Loucy (cell line): ENCODE data around the gene CASZ1.

Experiments used
- CTCF ChIP-seq: fragments of 200-600 bp; sonication (generic); conservative IDR thresholded peaks from 2 replicates; pipeline ENCODE4 v1.5.1; 2014; ENCODE audit warnings: mild to moderate bottlenecking, antibody characterized with exemption, low read length
- EZH2phosphoT487 ChIP-seq: fragments of 200-600 bp; IDR thresholded peaks from 2 replicates; pipeline ENCODE4 v1.6.1; 2018; ENCODE audit warnings: antibody characterized with exemption, mild to moderate bottlenecking, moderate library complexity, borderline replicate concordance

DNA sequence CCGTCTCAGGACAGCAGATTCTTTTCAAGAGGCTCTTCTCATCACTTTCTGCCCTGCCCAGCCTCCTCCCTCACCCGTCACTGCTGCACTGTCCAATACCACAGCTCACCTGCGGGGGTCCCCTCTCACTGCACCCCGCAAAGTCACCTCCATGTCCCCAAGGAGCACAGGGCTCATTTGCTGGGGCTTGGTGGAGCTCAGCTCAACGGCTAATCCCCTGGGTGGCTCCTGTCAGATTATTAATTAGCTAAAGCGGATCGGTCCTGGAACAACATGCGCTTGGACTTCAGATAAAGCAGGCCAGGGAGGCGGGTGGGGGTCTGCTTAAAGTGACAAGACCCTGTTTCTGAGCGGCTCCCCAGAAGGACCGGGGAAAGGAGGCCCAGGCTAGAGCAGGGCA is 43.1 kb downstream of the CASZ1 start:
- TF ChIP-seq CTCF (no peak; the same call in 1 of the 2 replicates), EZH2phosphoT487 (no peak)
